PC-9 (cell line): ENCODE results near the gene SPEG.

Experiments
- EZH2 ChIP-seq: fragments of 200-600 bp; sonication (generic); IDR thresholded peaks from 2 replicates; pipeline ENCODE4 v1.8.0; 2017; ENCODE audit warnings: antibody characterized with exemption, low read depth
- TF ChIP-seq, protein P1 (sequence below): fragments of 200-600 bp; sonication (generic); conservative IDR thresholded peaks from 2 replicates; pipeline ENCODE4 v1.6.1; 2017; ENCODE audit warnings: mixed run types, antibody characterized with exemption, mild to moderate bottlenecking, moderate library complexity

DNA sequence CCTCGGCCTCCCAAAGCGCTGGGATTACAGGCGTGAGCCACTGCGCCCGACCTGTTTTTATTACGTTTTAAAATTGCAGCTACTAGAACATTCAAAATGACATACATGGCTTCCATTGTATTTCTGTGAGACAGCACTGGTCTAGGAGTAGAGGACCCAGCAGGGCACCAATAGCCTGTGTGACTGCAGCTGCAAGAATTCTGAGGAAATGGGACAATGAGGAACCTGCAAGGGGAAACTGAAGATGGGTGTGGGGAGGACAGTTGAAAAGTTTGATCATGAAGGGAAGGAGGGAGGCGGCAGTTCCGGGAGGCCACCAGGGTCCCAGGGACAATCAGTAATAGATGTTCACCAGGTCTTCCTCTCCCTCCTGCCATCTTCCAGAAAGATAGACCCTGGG, 33.0 kb upstream of the SPEG start:
- TF ChIP-seq, protein P1, sequence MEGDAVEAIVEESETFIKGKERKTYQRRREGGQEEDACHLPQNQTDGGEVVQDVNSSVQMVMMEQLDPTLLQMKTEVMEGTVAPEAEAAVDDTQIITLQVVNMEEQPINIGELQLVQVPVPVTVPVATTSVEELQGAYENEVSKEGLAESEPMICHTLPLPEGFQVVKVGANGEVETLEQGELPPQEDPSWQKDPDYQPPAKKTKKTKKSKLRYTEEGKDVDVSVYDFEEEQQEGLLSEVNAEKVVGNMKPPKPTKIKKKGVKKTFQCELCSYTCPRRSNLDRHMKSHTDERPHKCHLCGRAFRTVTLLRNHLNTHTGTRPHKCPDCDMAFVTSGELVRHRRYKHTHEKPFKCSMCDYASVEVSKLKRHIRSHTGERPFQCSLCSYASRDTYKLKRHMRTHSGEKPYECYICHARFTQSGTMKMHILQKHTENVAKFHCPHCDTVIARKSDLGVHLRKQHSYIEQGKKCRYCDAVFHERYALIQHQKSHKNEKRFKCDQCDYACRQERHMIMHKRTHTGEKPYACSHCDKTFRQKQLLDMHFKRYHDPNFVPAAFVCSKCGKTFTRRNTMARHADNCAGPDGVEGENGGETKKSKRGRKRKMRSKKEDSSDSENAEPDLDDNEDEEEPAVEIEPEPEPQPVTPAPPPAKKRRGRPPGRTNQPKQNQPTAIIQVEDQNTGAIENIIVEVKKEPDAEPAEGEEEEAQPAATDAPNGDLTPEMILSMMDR = no peak
- no peak for TF ChIP-seq EZH2
